Uterus (tissue), 4 donors: ENCODE measurements around the gene PURA. TPM values are rescaled to one million over a fixed set of nuclear protein-coding genes. Genes with fewer than 3 reads are reported as not detected.

Experiments
- DNase-seq, 2 donors: peaks; one replicate each; pipeline ENCODE4 v3.0.0-alpha.2; 2019 to 2020
- H3K27ac ChIP-seq, 2 donors: fragments of 200-600 bp; sonication (generic); 1 replicate in 1 of 2; 2 replicates in 1 of 2; pipeline ENCODE4 v1.5.1; 2016 to 2018
- H3K27me3 ChIP-seq, 2 donors: fragments of 200-600 bp; sonication (generic); one replicate each; pipeline ENCODE4 v1.5.1; 2018 to 2019; ENCODE audit warnings: control low read depth in 1 of 2
- H3K36me3 ChIP-seq, 2 donors: fragments of 200-600 bp; sonication (generic); one replicate each; pipeline ENCODE4 v1.5.1; 2019; ENCODE audit warnings: control low read depth in 1 of 2
- H3K4me1 ChIP-seq, 2 donors: fragments of 200-600 bp; sonication (generic); one replicate each; pipeline ENCODE4 v1.5.1; 2018 to 2019; ENCODE audit warnings: control low read depth in 1 of 2
- H3K4me3 ChIP-seq, 2 donors: fragments of 200-600 bp; sonication (generic); 1 replicate in 1 of 2; 2 replicates in 1 of 2; pipeline ENCODE4 v1.5.1; 2018 to 2019; ENCODE audit warnings: mild to moderate bottlenecking in 1 of 2
- H3K9me3 ChIP-seq, 2 donors: fragments of 200-600 bp; sonication (generic); one replicate each; pipeline ENCODE4 v1.5.1; 2019; ENCODE audit warnings: control low read depth in 1 of 2
- CTCF ChIP-seq, 4 experiments: fragments of 200-600 bp in 2 of 4; fragments of 450-650 bp in 2 of 4; sonication (generic) in 2 of 4; IDR thresholded peaks; one replicate each; pipeline ENCODE4 v1.5.1; 2016 to 2019; ENCODE audit warnings: antibody characterized with exemption in 4 of 4, mild to moderate bottlenecking in 2 of 4, moderate library complexity in 1 of 4
- POLR2A ChIP-seq, 2 donors: fragments of 450-650 bp; IDR thresholded peaks; one replicate each; pipeline ENCODE4 v1.6.1; 2016; ENCODE audit warnings: antibody characterized with exemption in 2 of 2, mild to moderate bottlenecking in 1 of 2, moderate library complexity in 1 of 2
- intact Hi-C: fragments of 100-400 bp; cut with DNase I; formaldehyde crosslinking; loops from one replicate; pipeline ENCODE4 v1.15.1; 2023; ENCODE audit warnings: low total_unique reads
- total RNA-seq, 4 donors: library from RNA; depleted of rRNA in 3 of 4; stranded (reverse); fragments of >200 nt in 3 of 4; gene quantifications; one replicate each; pipeline versions ENCODE4 v1.1.0 to v1.2.4, GENCODE V29; 2014 to 2023
- donor health status: DM: yes; HTN: yes; CAD: no.

Gene PURA
- total RNA-seq, 4 donors from 2014 or later: 16.1 to 48.9 (median 22.2) TPM

GRCh38 chr5:140093179-140093578 lies 20.7 kb upstream of the PURA start:
- no peak overlapping the region for H3K4me3 ChIP-seq
- TF ChIP-seq POLR2A (IDR thresholded peaks at IDR 0.05): no peak
- no peak for TF ChIP-seq CTCF (IDR thresholded peaks at IDR 0.05)
- no peak overlapping the region for H3K27ac ChIP-seq
- peaks cover 0 to 8% of the 10 kb centered on the region in 2 donors for H3K9me3 ChIP-seq
- H3K4me1 ChIP-seq: no peaks in the 10 kb centered on the region
- no peaks in the 10 kb centered on the region for H3K36me3 ChIP-seq
- intact Hi-C loops: no loop called here
- no peaks in the 10 kb centered on the region for H3K27me3 ChIP-seq
- DNase-seq: no peak

GRCh38 chr5:140093866-140094265 lies 20.0 kb upstream of the PURA start:
- DNase-seq: no peak
- intact Hi-C loops: no loop called here
- TF ChIP-seq CTCF (IDR thresholded peaks at IDR 0.05) (no peak), POLR2A (IDR thresholded peaks at IDR 0.05) (no peak)

GRCh38 chr5:140094889-140095288 lies 19.0 kb upstream of the PURA start:
- intact Hi-C loops: no loop called here
- Histone ChIP-seq H3K36me3 (no peaks in the 10 kb centered on the region), H3K27ac (no peak overlapping the region), H3K27me3 (no peaks in the 10 kb centered on the region), H3K4me3 (no peak overlapping the region), H3K4me1 (no peaks in the 10 kb centered on the region), H3K9me3 (peaks cover 0 to 8% of the 10 kb centered on the region in 2 donors)
- TF ChIP-seq POLR2A (IDR thresholded peaks at IDR 0.05) (no peak), CTCF (IDR thresholded peaks at IDR 0.05) (no peak)
- DNase-seq: no peak

More at GRCh38 chr5:140093866-140094265, 20.0 kb upstream of the PURA start:
- Histone ChIP-seq H3K27me3 (no peaks in the 10 kb centered on the region), H3K9me3 (peaks cover 0 to 8% of the 10 kb centered on the region in 2 donors), H3K4me3 (no peak overlapping the region), H3K36me3 (no peaks in the 10 kb centered on the region), H3K27ac (no peak overlapping the region), H3K4me1 (no peaks in the 10 kb centered on the region)

GRCh38 chr5:140101179-140101578 lies 12.7 kb upstream of the PURA start:
- TF ChIP-seq POLR2A (IDR thresholded peaks at IDR 0.05): no peak
- TF ChIP-seq CTCF (IDR thresholded peaks at IDR 0.05): no peak
- Histone ChIP-seq H3K9me3 (no peaks in the 10 kb centered on the region), H3K36me3 (no peaks in the 10 kb centered on the region), H3K27ac (no peak overlapping the region), H3K27me3 (no peaks in the 10 kb centered on the region), H3K4me3 (no peak overlapping the region), H3K4me1 (no peaks in the 10 kb centered on the region)
- intact Hi-C loops: no loop called here
- no peak for DNase-seq

GRCh38 chr5:140103154-140103553 lies 10.8 kb upstream of the PURA start:
- no peak for DNase-seq
- Histone ChIP-seq H3K27me3 (no peaks in the 10 kb centered on the region), H3K4me3 (no peak overlapping the region), H3K9me3 (no peaks in the 10 kb centered on the region), H3K27ac (no peak overlapping the region), H3K4me1 (no peaks in the 10 kb centered on the region), H3K36me3 (no peaks in the 10 kb centered on the region)
- TF ChIP-seq CTCF (IDR thresholded peaks at IDR 0.05): no peak
- no peak for TF ChIP-seq POLR2A (IDR thresholded peaks at IDR 0.05)
- intact Hi-C loops: no loop called here
